Forelimb muscle (tissue), 1 donor: ENCODE data around the gene GALNT18. TPM values are rescaled to one million over a fixed set of nuclear protein-coding genes. Genes with fewer than 3 reads are reported as not detected.

ENCODE experiments used
- DNase-seq: peaks from one replicate; pipeline ENCODE4 v3.0.0-alpha.2; 2013; ENCODE audit warnings: low read depth
- polyA plus RNA-seq: library from polyadenylated mRNA; unstranded; fragments of 120-200 nt; gene quantifications from one replicate; pipeline ENCODE4 v1.2.1, GENCODE V29; 2013; ENCODE audit not compliant: insufficient read length

GALNT18 gene
- polyA plus RNA-seq = 10.0 TPM

DNA sequence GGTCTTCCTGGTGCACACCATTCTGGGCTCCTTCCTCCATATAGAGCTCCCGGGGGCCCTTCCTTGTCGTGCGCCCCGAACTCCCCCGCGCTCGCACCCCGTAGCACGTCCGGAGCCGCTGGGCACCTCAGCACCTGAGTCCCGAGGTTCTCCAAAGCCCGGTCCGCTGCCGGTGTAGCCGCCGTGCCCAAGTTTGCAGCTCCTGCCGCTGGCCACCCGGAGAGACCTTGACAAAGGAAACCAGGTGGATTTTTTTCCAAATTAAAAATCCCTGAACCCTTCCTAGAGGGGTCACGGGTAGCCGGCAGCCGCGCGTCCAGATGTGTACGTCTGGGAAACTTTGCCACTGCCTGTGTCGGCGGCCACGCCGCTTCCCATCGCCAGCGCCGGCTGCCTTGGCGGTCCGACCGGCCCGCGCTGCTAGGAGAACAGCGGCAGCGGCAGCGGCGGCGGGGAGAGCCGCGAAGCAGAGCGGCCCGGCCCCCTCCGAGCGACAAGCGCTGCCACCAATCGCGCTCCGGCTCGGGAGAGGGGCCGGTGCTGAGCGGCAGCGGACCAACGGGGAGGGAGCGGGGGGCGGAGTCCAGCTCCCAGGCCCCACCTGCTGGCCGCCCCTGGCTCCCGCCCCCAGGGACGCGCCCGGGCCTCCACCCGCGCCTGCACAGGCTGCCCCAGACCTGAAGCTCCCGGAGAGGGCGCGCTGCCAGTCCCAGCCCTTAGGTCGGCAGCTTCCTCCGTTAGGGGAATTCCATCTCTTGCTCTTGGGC is at the start of gene GALNT18:
GALNT18 (minus strand) TSS at position 433 of the 767 bp plus-strand sequence.
- peak; percentile 74 for DNase-seq

DNA sequence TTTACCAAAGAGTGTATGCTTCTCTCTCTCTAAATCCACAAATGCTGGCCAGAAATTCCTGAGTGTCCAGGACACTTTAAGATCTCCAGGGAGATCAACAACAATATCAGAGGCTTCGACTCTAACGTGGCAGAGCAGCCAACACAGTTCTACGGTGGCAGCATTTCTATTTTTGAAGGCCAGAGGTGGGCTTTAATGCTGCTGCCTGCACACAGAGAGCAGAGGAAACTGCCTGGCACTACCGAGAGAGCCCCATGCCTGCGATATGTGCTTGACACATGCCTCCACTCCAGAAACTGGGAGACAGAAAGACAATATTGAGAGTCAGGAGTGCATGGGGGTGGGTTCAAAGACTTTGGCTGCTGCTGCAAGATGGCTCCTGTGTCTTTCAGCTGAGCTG is 48.8 kb upstream of the GALNT18 start:
- no peak for DNase-seq

GRCh38 chr11:11669233-11669846 is 47.5 kb upstream of the GALNT18 start:
- no peak for DNase-seq

GRCh38 chr11:11668781-11669180 is 47.0 kb upstream of the GALNT18 start:
- no peak for DNase-seq

DNA sequence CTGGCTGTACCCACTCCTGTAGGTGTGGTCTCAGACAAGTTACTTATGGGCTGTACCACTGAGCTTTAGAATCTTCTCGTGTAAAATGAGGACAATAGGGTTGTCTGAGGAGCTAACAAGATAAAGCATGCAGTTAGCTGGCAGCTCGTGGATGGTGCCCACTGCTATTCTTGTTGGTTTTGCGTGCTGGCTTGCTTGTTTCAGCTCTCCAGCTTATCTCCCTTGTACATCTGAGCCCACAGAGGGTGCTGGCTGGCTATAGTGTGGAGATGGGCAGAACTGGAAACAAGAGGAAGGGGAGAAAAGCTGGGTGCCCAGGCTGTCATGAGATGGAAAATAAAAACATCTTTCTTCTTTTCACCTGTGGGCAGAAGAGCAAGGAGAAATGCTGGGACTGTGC is 46.5 kb upstream of the GALNT18 start:
- no peak for DNase-seq

DNA sequence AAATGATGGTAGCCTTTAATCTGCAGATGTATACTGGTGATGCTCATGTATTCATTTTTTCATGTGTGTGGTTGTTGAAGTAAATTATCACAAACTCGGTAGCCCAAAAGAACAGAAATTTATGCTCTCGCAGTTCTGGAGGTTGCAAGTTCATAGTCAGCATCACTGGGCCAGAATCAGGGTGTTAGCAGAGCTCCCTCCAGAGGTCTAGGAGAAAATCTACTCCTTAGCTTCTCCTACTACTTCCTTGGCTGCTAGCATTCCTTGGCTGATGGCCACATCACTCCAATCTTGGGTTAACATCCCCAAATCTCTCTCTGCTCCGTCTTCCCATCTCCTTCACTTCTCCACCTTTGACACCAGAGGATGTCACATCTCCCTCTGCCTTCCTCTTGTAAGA is 45.3 kb upstream of the GALNT18 start:
- no peak for DNase-seq

DNA sequence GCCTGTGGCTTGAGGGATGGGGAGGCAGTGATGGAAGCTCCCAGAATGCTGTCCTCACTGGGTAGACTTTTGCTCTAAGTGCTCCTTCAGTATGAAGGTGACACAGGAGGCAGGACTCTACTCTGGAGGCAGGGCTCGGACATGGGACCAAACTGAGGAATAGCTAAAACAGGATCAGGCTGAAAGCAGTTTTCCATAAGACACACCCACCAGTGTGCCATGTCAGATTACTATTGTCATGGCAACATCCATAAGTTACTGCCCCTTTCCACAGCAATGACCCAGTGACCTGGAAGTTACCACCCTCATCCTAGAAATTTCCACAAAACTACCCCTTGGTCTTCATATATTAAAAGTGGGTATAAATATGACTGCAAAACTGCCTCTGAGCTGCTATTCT is 43.6 kb upstream of the GALNT18 start:
- DNase-seq = no peak

- DNase-seq = no peak
Measured at GRCh38 chr11:11663907-11664306, 42.1 kb upstream of the GALNT18 start.

DNA sequence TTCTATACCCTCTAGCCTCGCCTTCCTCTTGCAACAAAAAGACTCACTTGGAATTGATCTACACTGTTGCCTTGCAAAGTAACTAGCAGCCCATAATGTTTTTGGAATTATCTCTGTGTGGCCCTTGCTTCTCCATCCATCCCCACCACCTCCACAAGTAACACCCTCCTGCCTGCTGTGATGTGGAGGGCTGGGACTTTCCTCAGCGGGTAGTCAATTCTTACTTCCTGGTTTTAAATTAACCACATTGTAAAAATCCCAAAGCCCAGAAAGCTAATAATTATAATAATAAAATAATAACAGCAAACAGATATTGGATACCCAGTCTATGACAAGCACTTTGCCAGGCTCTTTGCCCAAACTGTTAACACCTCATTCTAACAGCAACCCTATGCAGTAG is 40.8 kb upstream of the GALNT18 start:
- no peak for DNase-seq

DNA sequence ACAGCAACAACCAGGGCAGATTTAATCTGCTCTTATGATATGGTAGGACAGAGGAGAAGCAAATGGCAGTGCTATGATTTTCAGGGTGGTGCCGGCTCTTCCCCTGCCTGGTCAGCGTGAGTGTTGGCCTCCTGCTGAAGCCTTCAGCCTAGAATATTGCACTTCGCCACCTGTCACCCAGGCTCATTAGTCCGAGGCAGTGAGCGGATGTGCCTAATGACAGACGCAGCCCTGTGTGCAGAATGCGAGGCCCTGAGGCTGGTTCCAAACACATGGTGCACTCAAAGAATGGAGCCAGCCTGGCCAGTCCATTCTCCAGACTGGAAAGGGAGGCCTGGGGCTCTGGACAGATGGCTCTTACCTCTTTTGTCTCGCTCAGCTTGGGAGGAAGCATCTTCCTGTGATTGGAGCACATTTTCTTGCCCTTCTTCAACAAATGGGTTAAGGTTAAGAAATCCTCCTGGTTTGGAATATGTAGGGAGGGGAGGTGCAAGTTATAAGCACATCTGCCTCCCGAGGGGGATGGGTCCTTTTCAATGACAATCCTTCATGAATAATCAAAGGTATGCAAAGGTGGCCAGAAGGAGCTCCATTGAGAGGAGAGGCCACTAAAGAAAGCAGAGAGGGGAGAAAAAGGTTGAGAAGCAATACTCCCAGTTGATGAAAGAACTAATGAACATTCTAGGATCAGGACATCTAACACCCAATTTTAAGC is 39.7 kb upstream of the GALNT18 start:
- DNase-seq = no peak

GRCh38 chr11:11660363-11660740 is 38.5 kb upstream of the GALNT18 start:
- no peak for DNase-seq

DNA sequence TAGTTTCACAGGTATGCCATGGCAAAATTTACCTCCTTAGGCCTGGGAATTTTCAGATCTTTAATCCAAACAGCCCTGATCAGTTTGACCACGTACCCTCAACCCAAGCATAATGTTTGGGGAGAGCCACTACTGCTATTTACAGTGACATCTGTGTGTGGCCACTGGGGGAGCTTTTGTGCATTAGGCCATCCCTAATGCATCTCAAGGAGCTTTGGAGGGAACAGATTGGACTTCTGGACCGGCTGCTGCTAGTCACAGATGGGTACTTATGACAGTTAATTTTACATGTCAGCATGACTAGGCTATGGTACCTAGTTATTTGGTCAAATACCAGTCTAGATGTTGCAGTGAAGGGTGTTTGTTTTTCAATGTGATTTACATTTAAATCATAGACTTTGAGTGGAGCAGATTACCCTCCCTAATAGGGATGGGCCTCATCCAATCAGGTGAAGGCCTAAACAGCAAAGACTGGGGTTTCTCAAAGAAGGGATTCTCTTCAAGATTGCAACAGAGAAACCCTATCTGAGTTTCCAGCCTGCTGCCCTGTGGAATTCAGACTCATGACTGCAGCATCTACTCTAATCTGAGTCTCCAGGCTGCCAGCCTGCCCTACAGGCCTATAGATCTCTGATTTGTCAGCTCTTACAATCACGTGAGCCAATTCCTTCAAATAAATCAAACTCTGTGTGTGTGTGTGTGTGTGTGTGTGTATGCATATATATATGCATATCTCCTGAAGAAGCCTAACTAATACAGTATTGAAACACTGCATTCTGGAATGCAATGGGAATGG is 38.0 kb upstream of the GALNT18 start:
- DNase-seq = no peak

GRCh38 chr11:11657218-11657955 is 35.6 kb upstream of the GALNT18 start:
- DNase-seq = no peak

- DNase-seq = no peak
Measured at GRCh38 chr11:11641581-11641980, 19.8 kb upstream of the GALNT18 start.

DNA sequence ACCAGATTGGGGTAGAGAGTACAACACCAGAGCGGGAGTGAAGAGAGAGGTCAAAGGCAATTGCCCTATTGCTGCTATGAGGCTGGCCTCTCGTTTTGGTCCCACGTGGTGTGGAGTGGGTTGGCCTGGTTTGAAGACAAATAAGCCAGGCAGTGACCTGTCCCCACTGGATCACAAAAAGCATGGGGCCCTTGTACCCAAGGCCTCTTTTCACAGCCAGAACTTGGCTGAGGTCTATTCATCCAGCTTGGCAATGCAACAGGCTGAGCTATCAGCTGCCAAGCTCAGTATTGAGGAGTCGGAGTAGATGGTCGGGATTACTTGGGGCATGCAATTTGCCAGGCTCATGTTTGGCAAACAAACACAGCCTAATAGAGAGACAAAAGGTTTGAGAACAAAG is 19.2 kb upstream of the GALNT18 start:
- no peak for DNase-seq

GRCh38 chr11:11640152-11640551 is 18.3 kb upstream of the GALNT18 start:
- no peak for DNase-seq

DNA sequence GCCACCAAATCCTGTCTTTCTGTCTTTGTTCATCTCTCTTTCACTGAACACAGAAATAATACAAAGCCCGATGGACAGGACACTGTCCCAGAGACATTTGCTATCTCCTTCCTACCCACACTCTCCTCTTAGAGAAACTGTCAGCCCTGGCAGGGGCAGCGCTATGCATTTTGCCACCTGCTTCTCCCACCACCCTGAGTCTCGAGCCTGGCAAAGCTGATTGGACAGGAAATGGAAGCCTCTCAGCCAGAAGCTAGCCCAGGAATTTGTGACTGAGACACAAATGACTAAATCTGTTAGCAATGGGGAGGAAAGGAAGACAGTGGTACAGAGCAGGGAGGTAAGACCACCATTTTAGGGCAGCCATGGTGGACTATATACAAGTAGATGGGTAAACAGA is 14.9 kb upstream of the GALNT18 start:
- DNase-seq = no peak

DNA sequence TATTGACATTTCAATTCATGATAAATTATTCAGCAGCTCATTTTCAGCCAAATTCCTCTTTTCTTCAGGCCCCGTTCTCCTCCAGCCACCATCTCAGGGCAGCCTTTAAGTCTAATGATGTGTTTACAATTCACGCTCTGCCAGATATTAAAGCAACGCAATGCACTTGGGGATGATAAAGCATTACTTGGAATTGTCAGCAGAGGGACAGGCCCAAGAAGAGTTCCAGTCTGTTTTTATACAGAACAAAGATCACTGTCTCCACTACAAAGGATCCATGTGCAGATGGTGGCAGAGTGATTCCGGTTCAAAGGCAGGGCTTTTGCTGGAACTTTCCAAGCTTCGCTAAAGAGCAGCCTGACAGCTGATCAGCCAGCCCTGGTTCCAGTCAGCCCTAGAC is 13.6 kb upstream of the GALNT18 start:
- no peak for DNase-seq

GRCh38 chr11:11629368-11629767 is 7.6 kb upstream of the GALNT18 start:
- no peak for DNase-seq

- DNase-seq = no peak
Measured at GRCh38 chr11:11628651-11629050, 6.8 kb upstream of the GALNT18 start.

DNA sequence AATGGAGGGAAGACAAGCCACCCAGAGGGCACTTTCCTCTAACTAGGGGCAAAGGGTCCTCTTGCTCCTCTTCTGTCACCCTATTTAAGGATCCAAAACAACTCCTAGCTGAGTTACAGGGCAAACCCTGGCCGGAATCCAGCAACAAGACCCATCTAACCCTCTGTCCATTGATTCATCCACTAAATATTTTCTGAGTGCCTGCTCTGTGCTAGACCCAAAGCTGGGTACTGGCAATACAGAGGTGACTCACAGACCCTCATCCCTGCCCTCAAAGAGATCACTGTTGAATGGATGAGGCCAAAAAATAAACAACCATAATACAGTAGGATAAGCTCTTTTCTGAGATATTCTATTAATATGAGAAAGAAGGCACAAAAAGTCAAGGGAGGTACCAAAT is 4.3 kb upstream of the GALNT18 start:
- DNase-seq = no peak
